ENCODE data around the gene JAG1. TPM values are rescaled to one million over a fixed set of nuclear protein-coding genes. Genes with fewer than 3 reads are reported as not detected.

The JAG1 gene
- total RNA-seq, 1 donor from 2014 or later, result 58.4 TPM

DNA sequence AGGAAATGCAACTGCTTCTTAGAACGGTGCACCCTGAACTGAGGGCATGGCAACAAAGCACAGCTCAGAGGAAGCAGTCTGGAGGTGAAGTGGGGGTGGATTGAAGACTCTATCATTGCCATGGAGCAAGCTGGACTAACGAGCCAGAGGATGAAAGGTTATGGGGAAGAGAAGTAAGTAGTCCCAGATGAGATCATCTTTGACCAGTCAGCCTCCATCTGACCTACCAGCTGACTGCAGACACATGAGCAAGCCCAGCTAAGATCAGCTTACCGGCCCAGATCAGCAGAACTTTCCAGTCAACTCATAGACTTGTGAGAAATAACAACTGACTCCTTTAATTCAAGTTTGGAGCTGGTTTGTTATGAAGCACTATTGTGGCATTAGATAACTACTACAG lies 9.1 kb upstream of the JAG1 start:
- Mint-ChIP-seq H3K4me1 (ENCODE audit: unreplicated experiment) (peaks cover 12% of the 10 kb centered on the region), H3K27ac (no peak overlapping the region), H3K4me3 (no peak overlapping the region), H3K27me3 (peaks cover under 1% of the 10 kb centered on the region), H3K36me3 (no peaks in the 10 kb centered on the region), H3K9me3 (peaks cover 9% of the 10 kb centered on the region)
- TF ChIP-seq, protein P1, sequence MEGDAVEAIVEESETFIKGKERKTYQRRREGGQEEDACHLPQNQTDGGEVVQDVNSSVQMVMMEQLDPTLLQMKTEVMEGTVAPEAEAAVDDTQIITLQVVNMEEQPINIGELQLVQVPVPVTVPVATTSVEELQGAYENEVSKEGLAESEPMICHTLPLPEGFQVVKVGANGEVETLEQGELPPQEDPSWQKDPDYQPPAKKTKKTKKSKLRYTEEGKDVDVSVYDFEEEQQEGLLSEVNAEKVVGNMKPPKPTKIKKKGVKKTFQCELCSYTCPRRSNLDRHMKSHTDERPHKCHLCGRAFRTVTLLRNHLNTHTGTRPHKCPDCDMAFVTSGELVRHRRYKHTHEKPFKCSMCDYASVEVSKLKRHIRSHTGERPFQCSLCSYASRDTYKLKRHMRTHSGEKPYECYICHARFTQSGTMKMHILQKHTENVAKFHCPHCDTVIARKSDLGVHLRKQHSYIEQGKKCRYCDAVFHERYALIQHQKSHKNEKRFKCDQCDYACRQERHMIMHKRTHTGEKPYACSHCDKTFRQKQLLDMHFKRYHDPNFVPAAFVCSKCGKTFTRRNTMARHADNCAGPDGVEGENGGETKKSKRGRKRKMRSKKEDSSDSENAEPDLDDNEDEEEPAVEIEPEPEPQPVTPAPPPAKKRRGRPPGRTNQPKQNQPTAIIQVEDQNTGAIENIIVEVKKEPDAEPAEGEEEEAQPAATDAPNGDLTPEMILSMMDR (conservative IDR thresholded peaks at IDR 0.05), result no peak
- no peak for DNase-seq (ENCODE audit: extremely low spot score, unreplicated experiment)

GRCh38 chr20:10681494-10681893 lies 7.7 kb upstream of the JAG1 start:
- H3K4me3 Mint-ChIP-seq, result no peak overlapping the region
- DNase-seq (ENCODE audit: extremely low spot score, unreplicated experiment), result no peak
- TF ChIP-seq, protein P1 (conservative IDR thresholded peaks at IDR 0.05), result no peak
- peaks cover 5% of the 10 kb centered on the region for H3K27me3 Mint-ChIP-seq
- no peaks in the 10 kb centered on the region for H3K36me3 Mint-ChIP-seq
- H3K9me3 Mint-ChIP-seq, result peaks cover 8% of the 10 kb centered on the region
- H3K4me1 Mint-ChIP-seq (ENCODE audit: unreplicated experiment), result peaks cover 7% of the 10 kb centered on the region
- H3K27ac Mint-ChIP-seq, result no peak overlapping the region

DNA sequence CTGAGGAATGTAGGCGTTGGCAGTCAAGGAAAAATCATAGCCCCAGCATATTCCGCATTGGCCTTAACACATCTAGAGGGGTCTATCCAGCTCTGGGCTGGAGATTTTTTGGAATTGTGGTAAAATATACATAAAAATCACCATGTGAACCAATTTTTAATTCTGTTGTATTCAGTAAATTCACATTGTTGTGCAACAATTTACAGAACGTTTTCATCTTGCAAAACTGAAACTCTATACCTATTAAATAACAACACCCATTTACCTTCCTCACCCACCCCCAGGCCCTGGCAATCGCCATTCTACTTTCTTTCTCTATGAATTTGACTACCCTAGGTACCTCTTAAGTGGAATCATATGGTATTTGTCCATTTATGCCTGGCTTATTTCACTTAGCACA lies 6.8 kb upstream of the JAG1 start:
- no peak for DNase-seq (ENCODE audit: extremely low spot score, unreplicated experiment)
- peaks cover 7% of the 10 kb centered on the region for H3K4me1 Mint-ChIP-seq (ENCODE audit: unreplicated experiment)
- H3K27me3 Mint-ChIP-seq, result peaks cover 5% of the 10 kb centered on the region
- H3K27ac Mint-ChIP-seq, result no peak overlapping the region
- H3K9me3 Mint-ChIP-seq, result peaks cover 8% of the 10 kb centered on the region
- H3K36me3 Mint-ChIP-seq, result no peaks in the 10 kb centered on the region
- H3K4me3 Mint-ChIP-seq, result no peak overlapping the region
- TF ChIP-seq, protein P1 (conservative IDR thresholded peaks at IDR 0.05), result no peak

GRCh38 chr20:10679269-10679668 lies 5.5 kb upstream of the JAG1 start:
- H3K27me3 Mint-ChIP-seq, result peaks cover 8% of the 10 kb centered on the region
- no peak for DNase-seq (ENCODE audit: extremely low spot score, unreplicated experiment)
- TF ChIP-seq, protein P1 (conservative IDR thresholded peaks at IDR 0.05), result no peak
- no peak overlapping the region for H3K27ac Mint-ChIP-seq
- no peaks in the 10 kb centered on the region for H3K36me3 Mint-ChIP-seq
- peaks cover 8% of the 10 kb centered on the region for H3K9me3 Mint-ChIP-seq
- H3K4me3 Mint-ChIP-seq, result no peak overlapping the region
- peaks cover 7% of the 10 kb centered on the region for H3K4me1 Mint-ChIP-seq (ENCODE audit: unreplicated experiment)

DNA sequence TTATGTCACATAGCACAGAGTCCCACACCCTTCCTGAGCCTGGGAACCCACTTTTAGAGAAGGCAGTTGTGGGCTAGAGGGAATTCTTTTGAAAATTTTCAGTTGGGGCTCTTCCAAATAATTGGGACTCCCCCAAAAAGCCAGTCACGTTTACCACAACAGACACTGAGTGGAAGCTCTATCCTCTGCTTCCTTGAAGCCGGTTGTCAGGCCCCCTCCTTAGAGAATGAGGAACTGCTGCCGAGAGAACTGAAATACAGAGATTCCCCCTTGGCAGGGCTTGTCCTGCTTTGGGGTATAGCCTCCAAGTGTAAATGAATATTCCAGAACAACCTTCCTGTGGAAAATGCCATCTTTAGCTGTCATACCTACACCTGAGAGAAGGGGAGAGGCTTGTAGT lies 2.7 kb upstream of the JAG1 start:
- Mint-ChIP-seq H3K36me3 (no peaks in the 10 kb centered on the region), H3K27ac (peak overlapping the region; percentile 53), H3K27me3 (peaks cover 8% of the 10 kb centered on the region), H3K4me3 (peak overlapping the region; percentile 75), H3K9me3 (peaks cover 5% of the 10 kb centered on the region), H3K4me1 (ENCODE audit: unreplicated experiment) (peaks cover 8% of the 10 kb centered on the region)
- TF ChIP-seq, protein P1 (conservative IDR thresholded peaks at IDR 0.05), result no peak
- no peak for DNase-seq (ENCODE audit: extremely low spot score, unreplicated experiment)

DNA sequence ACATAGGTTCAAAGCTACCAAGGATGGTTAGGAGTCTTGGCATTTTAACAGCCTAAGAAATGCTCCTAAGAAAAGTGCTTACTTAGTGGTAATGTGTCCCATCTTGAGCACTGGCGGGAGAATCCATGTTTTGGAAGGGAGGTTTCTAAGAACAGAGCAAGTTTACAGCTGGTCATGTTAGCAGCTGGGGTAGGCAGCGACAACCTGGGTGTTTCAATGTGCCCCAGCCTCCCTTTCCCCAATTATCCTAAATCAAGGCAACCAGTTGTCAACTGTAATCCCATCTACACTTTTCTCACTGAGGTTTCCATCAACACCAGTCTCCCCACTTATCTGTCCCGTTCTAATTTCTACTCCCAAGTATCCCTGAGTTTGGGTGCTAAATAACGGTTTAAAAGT lies 1.6 kb upstream of the JAG1 start:
- no peak for DNase-seq (ENCODE audit: extremely low spot score, unreplicated experiment)
- H3K4me1 Mint-ChIP-seq (ENCODE audit: unreplicated experiment), result peaks cover 18% of the 10 kb centered on the region
- H3K9me3 Mint-ChIP-seq, result peaks cover 4% of the 10 kb centered on the region
- peak overlapping the region; percentile 80 for H3K4me3 Mint-ChIP-seq
- TF ChIP-seq, protein P1 (conservative IDR thresholded peaks at IDR 0.05), result no peak
- H3K36me3 Mint-ChIP-seq, result no peaks in the 10 kb centered on the region
- peaks cover 8% of the 10 kb centered on the region for H3K27me3 Mint-ChIP-seq
- H3K27ac Mint-ChIP-seq, result peak overlapping the region; percentile 34
